OCI-LY1 (cell line): ENCODE results near the gene TCIRG1.

Experiments
- EZH2 ChIP-seq: fragments of 200-600 bp; sonication (generic), shearing (Covaris generic); IDR thresholded peaks from 2 replicates; pipeline ENCODE4 v1.8.0; 2017; ENCODE audit warnings: borderline replicate concordance, mixed run types, mild to moderate bottlenecking, antibody characterized with exemption, low read length, moderate library complexity, mixed read lengths
- TF ChIP-seq, protein P1 (sequence below): fragments of 200-600 bp; sonication (generic), shearing (Covaris generic); IDR thresholded peaks from 2 replicates; pipeline ENCODE4 v1.5.1; 2017; ENCODE audit warnings: mild to moderate bottlenecking, antibody characterized with exemption, low read length, moderate library complexity, mixed read lengths

DNA sequence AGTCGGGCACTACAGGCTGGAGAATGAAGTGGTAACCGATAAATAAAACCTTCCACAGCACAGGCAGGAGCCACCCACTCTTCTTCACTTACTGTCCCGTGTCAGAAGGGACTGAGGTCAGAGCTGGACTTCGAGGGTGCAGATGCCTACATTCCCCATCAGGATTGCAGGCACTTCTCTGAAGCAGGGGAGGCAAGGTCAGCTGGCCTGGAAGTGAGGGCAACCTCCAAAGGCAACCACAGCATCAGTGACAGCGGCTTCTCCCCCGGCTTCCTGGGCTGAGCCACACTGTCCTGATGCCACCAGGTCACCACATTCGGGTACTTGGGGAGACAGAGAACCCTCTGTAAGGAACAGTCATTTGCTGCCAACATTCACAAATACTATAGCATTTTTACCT lies 22.7 kb downstream of the TCIRG1 start:
- TF ChIP-seq, protein P1, sequence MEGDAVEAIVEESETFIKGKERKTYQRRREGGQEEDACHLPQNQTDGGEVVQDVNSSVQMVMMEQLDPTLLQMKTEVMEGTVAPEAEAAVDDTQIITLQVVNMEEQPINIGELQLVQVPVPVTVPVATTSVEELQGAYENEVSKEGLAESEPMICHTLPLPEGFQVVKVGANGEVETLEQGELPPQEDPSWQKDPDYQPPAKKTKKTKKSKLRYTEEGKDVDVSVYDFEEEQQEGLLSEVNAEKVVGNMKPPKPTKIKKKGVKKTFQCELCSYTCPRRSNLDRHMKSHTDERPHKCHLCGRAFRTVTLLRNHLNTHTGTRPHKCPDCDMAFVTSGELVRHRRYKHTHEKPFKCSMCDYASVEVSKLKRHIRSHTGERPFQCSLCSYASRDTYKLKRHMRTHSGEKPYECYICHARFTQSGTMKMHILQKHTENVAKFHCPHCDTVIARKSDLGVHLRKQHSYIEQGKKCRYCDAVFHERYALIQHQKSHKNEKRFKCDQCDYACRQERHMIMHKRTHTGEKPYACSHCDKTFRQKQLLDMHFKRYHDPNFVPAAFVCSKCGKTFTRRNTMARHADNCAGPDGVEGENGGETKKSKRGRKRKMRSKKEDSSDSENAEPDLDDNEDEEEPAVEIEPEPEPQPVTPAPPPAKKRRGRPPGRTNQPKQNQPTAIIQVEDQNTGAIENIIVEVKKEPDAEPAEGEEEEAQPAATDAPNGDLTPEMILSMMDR, result no peak
- TF ChIP-seq EZH2, result no peak
